Left renal pelvis (tissue), 4 donors: Measurements from ENCODE around the gene RGS17. TPM values are rescaled to one million over a fixed set of nuclear protein-coding genes. Genes with fewer than 3 reads are reported as not detected.

Experiments
- DNase-seq, 4 donors: peaks; one replicate each; pipeline ENCODE4 v3.0.0-alpha.2; 2013; ENCODE audit warnings: low read depth in 4 of 4, low spot score in 3 of 4
- polyA plus RNA-seq, 4 donors: library from polyadenylated mRNA; unstranded; fragments of 120-200 nt; gene quantifications; one replicate each; pipeline ENCODE4 v1.2.1, GENCODE V29; 2013; ENCODE audit not compliant: insufficient read length in 4 of 4

Gene RGS17
- polyA plus RNA-seq, 4 donors = 2.3 to 4.1 (median 3.2) TPM

- DNase-seq = no peak
Measured at GRCh38 chr6:153086225-153086990, 44.7 kb downstream of the RGS17 start.

DNA sequence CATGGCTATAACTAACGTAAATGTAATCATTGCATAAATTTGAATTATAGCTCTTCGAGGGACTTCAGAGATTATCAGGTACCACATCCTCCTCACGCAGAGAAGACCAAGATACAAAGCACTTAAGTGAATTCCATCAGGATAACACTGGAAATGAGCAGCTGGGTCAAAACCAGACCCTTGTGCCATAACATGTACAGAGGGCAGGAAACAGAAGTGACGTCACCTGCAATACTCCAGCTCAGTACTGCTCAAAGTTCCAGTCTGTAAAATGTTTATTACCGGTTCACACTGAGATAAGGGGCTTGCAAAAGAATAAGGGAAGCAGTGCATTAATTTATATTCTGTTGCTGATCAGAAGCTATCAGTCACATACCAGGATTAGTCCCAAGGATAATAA is 45.8 kb downstream of the RGS17 start:
- DNase-seq = no peak

DNA sequence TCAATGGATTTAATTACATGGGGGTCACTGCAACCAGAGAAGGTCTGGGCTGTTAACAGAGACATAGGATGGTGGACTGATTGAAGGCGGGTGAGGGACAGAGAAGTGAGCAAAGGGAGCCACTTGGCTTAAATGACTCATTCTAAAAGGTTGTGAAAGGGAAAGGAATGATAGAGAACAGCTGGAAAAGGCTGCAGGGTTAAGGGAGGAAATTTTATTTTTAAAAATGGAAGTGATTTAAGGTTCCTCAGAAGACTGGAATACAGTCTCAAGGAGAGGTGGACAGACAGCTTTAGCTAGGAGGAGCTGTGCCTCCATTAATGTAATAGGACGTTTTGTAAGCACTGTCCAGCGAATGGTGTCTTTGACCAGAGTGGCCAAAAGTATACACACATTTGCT is 46.7 kb downstream of the RGS17 start:
- DNase-seq = no peak

DNA sequence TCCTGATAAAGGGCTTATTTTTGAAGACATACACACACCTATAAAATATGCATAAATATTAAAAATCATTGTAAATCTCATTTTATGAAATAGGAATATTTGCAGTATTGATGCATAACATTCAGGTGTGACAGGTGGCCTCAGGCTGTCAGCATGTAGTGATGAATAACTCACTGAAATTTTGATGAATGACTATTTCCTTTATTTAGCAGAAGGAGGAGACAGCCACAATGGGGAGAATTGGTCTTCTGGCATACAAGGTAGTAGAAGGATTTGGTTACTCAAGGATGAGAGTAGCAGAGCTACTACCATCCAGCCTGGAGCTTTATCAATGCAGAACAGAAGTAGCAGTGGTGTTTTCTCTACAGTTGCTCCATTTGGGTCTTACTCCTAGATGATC is 47.2 kb downstream of the RGS17 start:
- no peak for DNase-seq

DNA sequence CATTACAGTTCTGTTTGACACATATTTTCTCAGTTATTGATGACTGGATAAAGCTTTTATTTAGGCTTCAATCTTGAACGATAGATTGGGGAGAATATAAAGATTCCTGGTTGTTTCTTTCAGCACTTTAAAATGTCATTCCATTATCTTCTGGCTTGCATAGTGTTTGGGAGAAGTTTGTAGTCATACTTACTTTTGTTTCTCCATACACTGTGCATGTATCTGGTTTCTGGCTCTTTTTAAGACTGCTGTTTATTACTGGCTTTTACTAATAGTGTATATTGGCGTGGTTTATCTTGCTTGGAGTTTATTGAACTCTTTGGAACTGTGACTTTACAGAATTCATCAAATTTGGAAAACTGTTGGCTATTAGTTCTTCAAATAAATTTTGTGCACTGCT is 49.2 kb downstream of the RGS17 start:
- no peak for DNase-seq

GRCh38 chr6:153076431-153076830 is 54.7 kb downstream of the RGS17 start:
- no peak for DNase-seq

DNA sequence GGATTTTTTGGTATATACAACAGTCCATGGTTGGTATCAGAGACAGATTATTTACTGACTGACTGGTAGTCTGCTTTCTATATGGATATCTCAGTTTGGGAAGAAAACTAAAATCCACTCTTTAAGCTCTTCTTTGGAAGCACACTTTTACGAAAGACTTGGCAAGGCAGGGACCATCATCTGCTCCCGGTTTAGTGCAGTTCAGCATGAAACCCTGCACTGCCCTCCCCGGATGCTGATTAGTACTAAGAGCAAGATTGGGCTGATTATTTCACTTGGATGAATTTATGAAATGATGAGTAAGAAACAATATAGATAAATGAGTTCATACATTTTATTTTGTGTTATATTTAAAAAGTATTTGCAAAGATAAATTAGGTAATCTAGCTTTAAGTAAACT is 56.3 kb downstream of the RGS17 start:
- no peak for DNase-seq

- no peak for DNase-seq
Measured at GRCh38 chr6:153073841-153074240, 57.2 kb downstream of the RGS17 start.

GRCh38 chr6:153070756-153071155 is 60.3 kb downstream of the RGS17 start:
- DNase-seq = no peak

DNA sequence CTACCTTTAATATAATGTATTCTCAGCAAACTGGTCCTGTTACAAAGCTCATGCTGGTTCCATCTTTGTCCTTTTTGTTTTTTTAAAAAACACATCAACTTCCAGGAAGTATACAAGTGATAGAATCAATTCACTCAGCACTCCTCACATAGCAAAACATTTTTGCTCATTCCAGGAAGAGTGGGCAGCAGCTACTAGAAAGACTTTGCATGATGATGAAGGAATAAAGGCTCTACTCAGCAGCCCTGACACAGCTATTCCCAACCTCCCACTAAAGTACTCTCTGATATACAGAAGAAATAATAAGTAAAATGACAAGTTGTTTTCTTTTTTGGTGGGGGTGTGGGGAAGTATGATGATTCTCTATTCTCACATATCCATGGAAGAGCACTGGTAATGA is 61.2 kb downstream of the RGS17 start:
- DNase-seq = no peak

- no peak for DNase-seq
Measured at GRCh38 chr6:153065222-153065621, 65.9 kb downstream of the RGS17 start.

GRCh38 chr6:153063936-153064335 is 67.1 kb downstream of the RGS17 start:
- no peak for DNase-seq

DNA sequence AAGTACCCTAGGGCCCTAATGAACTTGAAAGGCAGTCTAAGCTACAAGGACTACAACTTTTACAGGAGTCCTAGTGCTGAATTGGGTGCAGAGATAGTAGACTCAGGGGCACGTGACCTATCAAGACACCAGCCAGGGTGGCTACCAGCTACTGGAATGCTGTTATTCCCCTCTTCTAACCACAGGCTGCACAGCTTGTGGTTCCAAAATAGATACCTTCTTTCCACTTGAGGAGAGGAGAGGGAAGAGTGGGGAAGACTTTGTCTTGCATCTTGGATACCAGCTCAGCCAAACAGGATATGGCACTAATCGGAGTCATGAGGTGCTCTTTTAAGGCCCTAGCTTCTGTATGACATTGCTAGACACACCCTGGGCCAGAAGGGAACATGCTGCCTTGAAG is 68.6 kb downstream of the RGS17 start:
- DNase-seq = no peak

GRCh38 chr6:153059757-153060156 is 71.3 kb downstream of the RGS17 start:
- no peak for DNase-seq

- DNase-seq = no peak
Measured at GRCh38 chr6:153059311-153059710, 71.8 kb downstream of the RGS17 start.

DNA sequence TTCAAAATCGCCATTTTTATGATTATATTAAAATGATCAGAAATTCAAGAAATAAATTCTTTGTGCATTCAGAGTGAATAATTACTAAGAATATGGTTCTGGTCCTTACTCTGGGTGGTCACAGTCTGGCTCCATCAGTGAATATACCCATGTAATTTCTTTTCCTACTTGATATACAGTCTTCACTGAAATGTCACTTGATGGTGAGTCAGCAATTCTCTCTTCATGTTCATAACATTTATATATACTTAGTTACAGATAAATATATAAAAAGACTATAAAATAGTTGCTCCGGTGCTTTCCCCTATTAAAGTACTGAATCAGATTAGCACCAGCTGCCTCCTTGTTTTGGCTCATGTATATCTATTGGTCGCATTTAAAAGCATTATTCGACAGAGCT is 72.2 kb downstream of the RGS17 start:
- no peak for DNase-seq

DNA sequence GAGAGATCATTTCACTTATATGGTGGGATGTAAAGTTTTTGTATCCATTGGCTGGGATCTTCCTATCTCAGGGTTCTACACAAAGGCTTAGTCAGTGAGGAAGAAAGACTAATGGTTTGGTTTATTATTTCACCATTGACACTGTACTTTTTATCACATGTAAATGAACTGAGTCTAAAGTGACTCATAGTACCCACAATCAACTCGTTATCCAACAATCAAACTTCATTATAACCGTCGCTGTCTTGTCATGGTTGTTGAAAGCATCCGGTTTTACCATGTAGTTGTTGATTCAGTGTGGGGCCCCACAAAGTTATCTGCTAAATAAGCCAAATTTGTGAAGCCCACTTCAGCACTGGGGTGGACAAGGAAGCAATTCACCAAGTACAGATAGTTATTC is 72.8 kb downstream of the RGS17 start:
- DNase-seq = no peak

- no peak for DNase-seq
Measured at GRCh38 chr6:153056308-153056707, 74.8 kb downstream of the RGS17 start.

DNA sequence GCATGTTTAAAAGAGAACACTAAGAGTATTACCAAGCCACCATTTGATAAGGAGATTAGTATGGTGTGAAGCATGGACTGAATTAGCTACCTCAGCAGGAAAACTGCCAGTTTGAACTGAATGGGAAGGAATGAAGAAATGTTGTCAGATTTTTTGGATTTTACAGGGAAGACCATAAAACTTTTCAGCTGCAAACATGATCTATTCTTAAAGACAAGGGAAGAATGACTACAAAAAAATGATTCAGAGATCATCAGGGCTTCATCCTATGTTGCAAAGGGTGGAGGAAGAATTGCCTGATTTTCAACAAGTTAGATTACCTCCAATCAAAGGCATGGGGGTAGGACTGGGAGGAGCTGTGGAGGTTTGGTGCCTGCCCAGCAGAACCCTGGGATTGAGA is 79.3 kb downstream of the RGS17 start:
- no peak for DNase-seq

GRCh38 chr6:153048631-153049030 is 82.5 kb downstream of the RGS17 start:
- DNase-seq = no peak

DNA sequence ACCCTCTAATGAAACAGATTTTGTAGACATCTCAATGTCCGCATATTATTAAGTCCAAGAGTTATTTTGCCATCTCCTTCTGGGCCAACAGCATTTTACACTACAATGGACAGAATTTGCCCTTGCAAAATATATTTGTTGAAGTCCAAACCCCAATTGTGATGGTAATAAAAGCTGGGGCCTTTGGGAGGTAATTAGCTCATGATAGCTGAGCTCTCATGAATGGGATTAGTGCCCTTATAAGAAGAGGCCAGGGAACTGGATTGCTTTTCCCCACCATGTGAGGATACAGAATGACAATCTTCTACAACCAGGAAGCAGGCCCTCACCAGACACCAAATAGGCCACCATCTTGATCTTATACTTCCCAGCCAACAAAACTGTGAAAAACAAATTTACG is 83.7 kb downstream of the RGS17 start:
- no peak for DNase-seq

DNA sequence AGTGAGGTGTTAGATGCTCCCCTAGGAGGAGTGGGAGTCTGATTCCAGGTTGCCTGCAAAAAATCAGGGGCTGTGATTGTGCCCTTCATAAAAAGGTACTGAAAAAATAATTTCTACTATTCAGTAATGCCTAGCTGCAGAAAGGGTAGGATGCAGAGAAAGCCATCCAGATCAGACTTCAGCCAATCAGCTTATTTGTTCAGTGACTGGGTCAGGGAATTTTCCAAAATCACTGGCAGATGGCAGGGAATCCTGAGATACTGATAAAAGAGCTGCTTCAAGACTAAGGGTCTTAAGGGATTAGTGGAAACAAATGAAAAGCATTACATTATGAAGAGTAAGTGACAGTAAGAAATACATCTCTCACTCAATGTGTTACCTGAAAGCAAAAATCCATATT is 85.8 kb downstream of the RGS17 start:
- DNase-seq = no peak

- no peak for DNase-seq
Measured at GRCh38 chr6:153044295-153044694, 86.8 kb downstream of the RGS17 start.
